ENCODE results near the gene FNDC5.

FNDC5 gene

GRCh38 chr1:32813941-32814739 lies 56.6 kb downstream of the FNDC5 start:
- no peak for DNase-seq (ENCODE audit: low read depth)
